Endothelial cell (in vitro differentiated cells): Measurements from ENCODE around the gene NSMCE4A. TPM values are rescaled to one million over a fixed set of nuclear protein-coding genes. Genes with fewer than 3 reads are reported as not detected.
"Not testable (repeated sequence)": the region's sequence is repeated elsewhere in the genome, so short reads cannot be mapped to it uniquely, and the experiment has no call there.

Experiments
- DNase-seq: peaks from one replicate; pipeline ENCODE4 v3.0.0; 2021; ENCODE audit warnings: low spot score
- H3K27ac Mint-ChIP-seq: one replicate; pipeline ENCODE4 v1.8.0; 2021; ENCODE audit warnings: mixed read lengths, inconsistent platforms; ENCODE audit not compliant: unreplicated experiment
- H3K27me3 Mint-ChIP-seq: one replicate; pipeline ENCODE4 v1.8.0; 2021; ENCODE audit warnings: mild to moderate bottlenecking, moderate library complexity, mixed read lengths, inconsistent platforms; ENCODE audit not compliant: unreplicated experiment
- H3K36me3 Mint-ChIP-seq: one replicate; pipeline ENCODE4 v1.8.0; 2021; ENCODE audit warnings: mild to moderate bottlenecking, low read depth, mixed read lengths, inconsistent platforms; ENCODE audit not compliant: unreplicated experiment
- H3K4me1 Mint-ChIP-seq: one replicate; pipeline ENCODE4 v1.8.0; 2021; ENCODE audit warnings: mild to moderate bottlenecking, mixed read lengths, inconsistent platforms; ENCODE audit not compliant: unreplicated experiment
- H3K4me3 Mint-ChIP-seq: one replicate; pipeline ENCODE4 v1.8.0; 2021; ENCODE audit warnings: mild to moderate bottlenecking, mixed read lengths, inconsistent platforms; ENCODE audit not compliant: unreplicated experiment
- H3K9me3 Mint-ChIP-seq: one replicate; pipeline ENCODE4 v1.8.0; 2021; ENCODE audit warnings: mixed read lengths, inconsistent platforms; ENCODE audit not compliant: unreplicated experiment
- CTCF ChIP-seq: fragments of 200-600 bp; sonication (generic); IDR thresholded peaks from one replicate; pipeline ENCODE4 v1.5.0; 2021; ENCODE audit warnings: antibody characterized with exemption; ENCODE audit not compliant: unreplicated experiment
- total RNA-seq: library from RNA; stranded (reverse); fragmentation: NEBNext Ultra II Directional; extraction: Animal tissue kit (Norgen Biotek cat#: 25700); gene quantifications from one replicate; pipeline ENCODE4 v1.2.1, GENCODE V29; 2021; ENCODE audit not compliant: unreplicated experiment

NSMCE4A gene
- total RNA-seq, 1 donor from 2014 or later = 78.3 TPM

GRCh38 chr10:121981346-121981745, 6.3 kb upstream of the NSMCE4A start:
- no peak for DNase-seq
- no peak for TF ChIP-seq CTCF
- Mint-ChIP-seq H3K27me3 (peaks cover 1% of the 10 kb centered on the region), H3K9me3 (peaks cover 14% of the 10 kb centered on the region), H3K4me1 (no peaks in the 10 kb centered on the region), H3K4me3 (no peak overlapping the region), H3K27ac (no peak overlapping the region), H3K36me3 (peaks cover 28% of the 10 kb centered on the region)

GRCh38 chr10:121978511-121978910, 3.5 kb upstream of the NSMCE4A start:
- no peak for DNase-seq
- no peaks in the 10 kb centered on the region for H3K27me3 Mint-ChIP-seq
- H3K36me3 Mint-ChIP-seq = peaks cover 14% of the 10 kb centered on the region
- no peak overlapping the region for H3K27ac Mint-ChIP-seq
- H3K4me3 Mint-ChIP-seq = no peak overlapping the region
- peaks cover 3% of the 10 kb centered on the region for H3K4me1 Mint-ChIP-seq
- TF ChIP-seq CTCF = no peak
- H3K9me3 Mint-ChIP-seq = peaks cover 5% of the 10 kb centered on the region

- Mint-ChIP-seq H3K9me3 (no peaks in the 10 kb centered on the region), H3K36me3 (peaks cover 19% of the 10 kb centered on the region), H3K27ac (no peak overlapping the region), H3K27me3 (no peaks in the 10 kb centered on the region), H3K4me3 (peak overlapping the region; percentile 54), H3K4me1 (peaks cover 14% of the 10 kb centered on the region)
- no peak for DNase-seq
- TF ChIP-seq CTCF = no peak
These were observed 1.6 kb upstream of the NSMCE4A start for GRCh38 chr10:121976607-121977006.

- H3K4me3 Mint-ChIP-seq = peak overlapping the region; percentile 90
- DNase-seq = no peak
- peak; percentile 14 for TF ChIP-seq CTCF
- peaks cover 25% of the 10 kb centered on the region for H3K36me3 Mint-ChIP-seq
- H3K4me1 Mint-ChIP-seq = peaks cover 14% of the 10 kb centered on the region
- no peaks in the 10 kb centered on the region for H3K9me3 Mint-ChIP-seq
- no peak overlapping the region for H3K27ac Mint-ChIP-seq
- no peaks in the 10 kb centered on the region for H3K27me3 Mint-ChIP-seq
These were observed 474 bp upstream of the NSMCE4A start for GRCh38 chr10:121975295-121976086.

GRCh38 chr10:121974019-121974534, 940 bp downstream of the NSMCE4A start:
- Mint-ChIP-seq H3K36me3 (peaks cover 26% of the 10 kb centered on the region), H3K4me1 (peaks cover 14% of the 10 kb centered on the region), H3K27ac (peak overlapping the region; percentile 48), H3K4me3 (peak overlapping the region; percentile 87), H3K27me3 (no peaks in the 10 kb centered on the region), H3K9me3 (no peaks in the 10 kb centered on the region)
- no peak for DNase-seq
- TF ChIP-seq CTCF = no peak

GRCh38 chr10:121969086-121969485, 5.9 kb downstream of the NSMCE4A start:
- H3K9me3 Mint-ChIP-seq, H3K4me3 Mint-ChIP-seq, DNase-seq, H3K27me3 Mint-ChIP-seq, H3K27ac Mint-ChIP-seq: not testable (repeated sequence)
- H3K4me1 Mint-ChIP-seq = peaks cover 14% of the 10 kb centered on the region
- H3K36me3 Mint-ChIP-seq = peaks cover 30% of the 10 kb centered on the region
